ENCODE data around the gene PXDC1.

- TF ChIP-seq CTCF (conservative IDR thresholded peaks at IDR 0.05; ENCODE audit: low read length) = no peak
- TF ChIP-seq EZH2phosphoT487 (IDR thresholded peaks at IDR 0.05; ENCODE audit: borderline replicate concordance) = no peak
These were observed 34.6 kb upstream of the PXDC1 start for GRCh38 chr6:3786141-3786540.

Measured in Loucy (cell line).